ENCODE results near the gene CDHR2.

CDHR2 gene

GRCh38 chr5:176548967-176549444 lies at the start of gene CDHR2:
Gene CDHR2 (plus strand): TSS chr5:176549342. CDS start chr5:176565353, 16,011 bp downstream.
- no peak within 1 kb of the TSS for H3K4me3 ChIP-seq (ENCODE audit: low read depth, low read length)
- TF ChIP-seq CTCF (IDR thresholded peaks at IDR 0.05; ENCODE audit: low read depth, low read length), result no peak

GRCh38 chr5:176500511-176500910 lies 48.6 kb upstream of the CDHR2 start:
- TF ChIP-seq CTCF (IDR thresholded peaks at IDR 0.05; ENCODE audit: low read depth, low read length), result no peak
- no peak overlapping the region for H3K4me3 ChIP-seq (ENCODE audit: low read depth, low read length)

- H3K4me3 ChIP-seq (ENCODE audit: low read depth, low read length), result no peak overlapping the region
- no peak for TF ChIP-seq CTCF (IDR thresholded peaks at IDR 0.05; ENCODE audit: low read depth, low read length)
Observed at GRCh38 chr5:176501333-176501732, 47.8 kb upstream of the CDHR2 start.

- no peak overlapping the region for H3K4me3 ChIP-seq (ENCODE audit: low read depth, low read length)
- no peak for TF ChIP-seq CTCF (IDR thresholded peaks at IDR 0.05; ENCODE audit: low read depth, low read length)
Observed at GRCh38 chr5:176503496-176503895, 45.6 kb upstream of the CDHR2 start.

GRCh38 chr5:176507911-176508310 lies 41.2 kb upstream of the CDHR2 start:
- TF ChIP-seq CTCF (IDR thresholded peaks at IDR 0.05; ENCODE audit: low read depth, low read length), result no peak
- no peak overlapping the region for H3K4me3 ChIP-seq (ENCODE audit: low read depth, low read length)

GRCh38 chr5:176508603-176509002 lies 40.5 kb upstream of the CDHR2 start:
- H3K4me3 ChIP-seq (ENCODE audit: low read depth, low read length), result no peak overlapping the region
- no peak for TF ChIP-seq CTCF (IDR thresholded peaks at IDR 0.05; ENCODE audit: low read depth, low read length)

GRCh38 chr5:176513788-176514187 lies 35.4 kb upstream of the CDHR2 start:
- no peak for TF ChIP-seq CTCF (IDR thresholded peaks at IDR 0.05; ENCODE audit: low read depth, low read length)
- no peak overlapping the region for H3K4me3 ChIP-seq (ENCODE audit: low read depth, low read length)
